Naive thymus-derived CD8-positive, alpha-beta T cell (primary cell): ENCODE data around the gene SBNO2. TPM values are rescaled to one million over a fixed set of nuclear protein-coding genes. Genes with fewer than 3 reads are reported as not detected.

Experiments used
- ATAC-seq, 2 donors: fragments of 150-1000 bp; cut with Tn5 transposase in 1 of 2; sonication (Bioruptor Pico), chemical (Tn5 transposase) in 1 of 2; 1 replicate in 1 of 2; 2 replicates in 1 of 2; pipeline ENCODE4 v1.10.0; 2021; ENCODE audit warnings: mild to moderate bottlenecking in 2 of 2, moderate library complexity in 2 of 2
- POLR2A ChIA-PET: fragments of 350-600 bp; sonication (Branson Sonifier 250); formaldehyde crosslinking; loops from one replicate; lab custom pipeline; 2021; ENCODE audit warnings: antibody characterized with exemption; lab: Charles Lee
- DNase-seq, 10 donors: peaks; one replicate each; pipeline versions ENCODE4 v3.0.0 to v3.0.0-alpha.2; 2020 to 2022
- H3K27ac Mint-ChIP-seq, 10 donors: one replicate each; pipeline ENCODE4 v1.8.0; 2020 to 2022; ENCODE audit warnings: mild to moderate bottlenecking in 10 of 10, mixed read lengths in 10 of 10, moderate library complexity in 4 of 10, inconsistent platforms in 1 of 10
- H3K27me3 Mint-ChIP-seq, 5 donors: one replicate each; pipeline ENCODE4 v1.8.0; 2021 to 2022; ENCODE audit warnings: mixed read lengths in 5 of 5
- H3K36me3 Mint-ChIP-seq, 3 donors: one replicate each; pipeline ENCODE4 v1.8.0; 2020 to 2022; ENCODE audit warnings: mixed read lengths in 3 of 3, mild to moderate bottlenecking in 2 of 3, inconsistent platforms in 1 of 3
- H3K4me1 Mint-ChIP-seq, 4 donors: one replicate each; pipeline ENCODE4 v1.8.0; 2021 to 2022; ENCODE audit warnings: mixed read lengths in 4 of 4
- H3K4me3 Mint-ChIP-seq, 10 donors: one replicate each; pipeline ENCODE4 v1.8.0; 2020 to 2022; ENCODE audit warnings: mild to moderate bottlenecking in 10 of 10, mixed read lengths in 10 of 10, moderate library complexity in 6 of 10, inconsistent platforms in 1 of 10
- H3K9me3 Mint-ChIP-seq, 9 donors: one replicate each; pipeline ENCODE4 v1.8.0; 2020 to 2022; ENCODE audit warnings: mixed read lengths in 9 of 9, mild to moderate bottlenecking in 3 of 9, inconsistent platforms in 1 of 9, moderate library complexity in 1 of 9
- polyA plus RNA-seq, 3 donors: library from polyadenylated mRNA; unstranded; fragments of 300-500 nt; fragmentation: Illumina TruSeq; gene quantifications; one replicate each; pipeline ENCODE4 v1.2.3, GENCODE V29; 2021
- total RNA-seq, 8 experiments: library from RNA in 2 of 8; stranded (reverse) in 2 of 8; gene quantifications; one replicate each; pipeline ENCODE4 v1.2.3 and lab custom pipeline; 2021 to 2026

The SBNO2 gene
- 10 to 100 TPM; 69.7 to 82.4 TPM for total RNA-seq
- 1 to 10 TPM in 2 of 3 donors, under 1 TPM in 1; 0.68 to 2.3 (median 1.0) TPM for polyA plus RNA-seq
- 85.6 to 122 (median 103) reads per million in 6 experiments for total RNA-seq (lab: John Stamatoyannopoulos, UW)

GRCh38 chr19:1173845-1174809 lies at the start of gene SBNO2:
SBNO2 (minus strand) TSS chr19:1174268; CDS start chr19:1154276, 19,992 bp downstream.
- peak within 1 kb of the TSS; percentile 82 to 93 (median 89) for H3K4me3 Mint-ChIP-seq
- H3K27me3 Mint-ChIP-seq: no peaks in the 10 kb centered on the region
- ATAC-seq (peak; percentile 85 to 89), DNase-seq (peak; percentile 75 to 93 (median 90))
- peak within 1 kb of the TSS; percentile 34 to 97 (median 95) for H3K27ac Mint-ChIP-seq
- peaks cover 0 to 6% (median 0%) of the 10 kb centered on the region in 3 donors for H3K36me3 Mint-ChIP-seq
- H3K9me3 Mint-ChIP-seq: no peaks in the 10 kb centered on the region
- POLR2A ChIA-PET: interaction anchor here (0.5 to 2.4 kb wide), 11 partner anchors 18 to 241 kb away, joined by 3 to 8 read pairs (median 4); partner anchors contain the start of genes ARHGAP45, CIRBP and GPX4
- peaks cover 8 to 36% (median 29%) of the 10 kb centered on the region in 4 donors for H3K4me1 Mint-ChIP-seq

- no peak overlapping the region for H3K4me3 Mint-ChIP-seq
- peaks cover 0 to 3% (median 3%) of the 10 kb centered on the region in 3 donors for H3K36me3 Mint-ChIP-seq
- H3K4me1 Mint-ChIP-seq: no peaks in the 10 kb centered on the region
- DNase-seq (peak in 1 of 10 donors; percentile 59), ATAC-seq (peak; percentile 53 to 57)
- POLR2A ChIA-PET: interaction anchor here (1.0 kb wide), 1 partner anchor 15 kb away, joined by 4 read pairs; no protein-coding TSS in a partner anchor
- no peaks in the 10 kb centered on the region for H3K27me3 Mint-ChIP-seq
- H3K27ac Mint-ChIP-seq: peak overlapping the region in 1 of 10 donors; percentile 13
- H3K9me3 Mint-ChIP-seq: no peaks in the 10 kb centered on the region
These were observed 49.2 kb upstream of the SBNO2 start for GRCh38 chr19:1223018-1223855.

DNA sequence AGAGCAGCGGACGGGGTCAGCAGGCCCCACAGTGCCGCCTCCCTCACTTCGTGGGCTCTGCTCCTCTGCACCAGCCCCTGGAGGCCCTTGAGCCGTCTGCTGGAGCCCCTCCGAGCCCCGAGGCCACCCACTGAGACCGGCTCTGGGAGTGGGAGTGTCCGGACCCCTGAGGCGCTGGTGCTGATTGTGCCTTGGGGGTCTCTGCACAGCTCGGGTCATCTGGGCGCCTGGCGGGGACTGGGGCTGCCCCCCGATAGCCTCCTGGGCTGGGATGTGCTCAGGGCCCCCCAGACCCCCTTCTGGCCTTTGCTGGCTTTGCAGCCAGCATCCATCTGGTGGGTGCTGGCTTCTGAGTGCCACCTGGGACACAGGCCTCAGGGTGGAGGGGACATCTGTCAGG lies 48.3 kb upstream of the SBNO2 start:
- Mint-ChIP-seq H3K27me3 (no peaks in the 10 kb centered on the region), H3K36me3 (peaks cover 0 to 3% (median 3%) of the 10 kb centered on the region in 3 donors), H3K4me3 (no peak overlapping the region), H3K27ac (no peak overlapping the region), H3K9me3 (no peaks in the 10 kb centered on the region), H3K4me1 (peaks cover 0 to 3% (median 0%) of the 10 kb centered on the region in 4 donors)
- POLR2A ChIA-PET: no interaction called here
- DNase-seq (peak in 1 of 10 donors; percentile 59), ATAC-seq (no peak)

- Mint-ChIP-seq H3K27ac (no peak overlapping the region), H3K9me3 (no peaks in the 10 kb centered on the region), H3K4me3 (no peak overlapping the region), H3K36me3 (peaks cover 0 to 7% (median 0%) of the 10 kb centered on the region in 3 donors), H3K27me3 (no peaks in the 10 kb centered on the region), H3K4me1 (peaks cover 0 to 5% (median 0%) of the 10 kb centered on the region in 4 donors)
- ATAC-seq (no peak), DNase-seq (no peak)
- POLR2A ChIA-PET: no interaction called here
These were observed 47.8 kb upstream of the SBNO2 start for GRCh38 chr19:1221904-1222255.

GRCh38 chr19:1220976-1221903 lies 47.2 kb upstream of the SBNO2 start:
- Mint-ChIP-seq H3K36me3 (peaks cover 0 to 8% (median 0%) of the 10 kb centered on the region in 3 donors), H3K9me3 (no peaks in the 10 kb centered on the region), H3K27ac (no peak overlapping the region), H3K4me3 (no peak overlapping the region), H3K27me3 (no peaks in the 10 kb centered on the region), H3K4me1 (peaks cover 0 to 8% (median 0%) of the 10 kb centered on the region in 4 donors)
- DNase-seq (no peak), ATAC-seq (no peak)
- POLR2A ChIA-PET: no interaction called here

- no peaks in the 10 kb centered on the region for H3K9me3 Mint-ChIP-seq
- no peak for DNase-seq
- ATAC-seq: no peak
- POLR2A ChIA-PET: no interaction called here
- H3K27me3 Mint-ChIP-seq: no peaks in the 10 kb centered on the region
- H3K4me3 Mint-ChIP-seq: no peak overlapping the region
- H3K27ac Mint-ChIP-seq: no peak overlapping the region
- peaks cover 0 to 12% (median 2%) of the 10 kb centered on the region in 4 donors for H3K4me1 Mint-ChIP-seq
- H3K36me3 Mint-ChIP-seq: peaks cover 0 to 11% (median 0%) of the 10 kb centered on the region in 3 donors
These were observed 46.4 kb upstream of the SBNO2 start for GRCh38 chr19:1220477-1220930.

GRCh38 chr19:1219786-1220476 lies 45.9 kb upstream of the SBNO2 start:
- H3K27ac Mint-ChIP-seq: no peak overlapping the region
- peaks cover 0 to 11% (median 0%) of the 10 kb centered on the region in 3 donors for H3K36me3 Mint-ChIP-seq
- no peaks in the 10 kb centered on the region for H3K27me3 Mint-ChIP-seq
- ATAC-seq (no peak), DNase-seq (peak in 1 of 10 donors; percentile 62)
- no peak overlapping the region for H3K4me3 Mint-ChIP-seq
- POLR2A ChIA-PET: no interaction called here
- peaks cover 0 to 12% (median 2%) of the 10 kb centered on the region in 4 donors for H3K4me1 Mint-ChIP-seq
- H3K9me3 Mint-ChIP-seq: no peaks in the 10 kb centered on the region

DNA sequence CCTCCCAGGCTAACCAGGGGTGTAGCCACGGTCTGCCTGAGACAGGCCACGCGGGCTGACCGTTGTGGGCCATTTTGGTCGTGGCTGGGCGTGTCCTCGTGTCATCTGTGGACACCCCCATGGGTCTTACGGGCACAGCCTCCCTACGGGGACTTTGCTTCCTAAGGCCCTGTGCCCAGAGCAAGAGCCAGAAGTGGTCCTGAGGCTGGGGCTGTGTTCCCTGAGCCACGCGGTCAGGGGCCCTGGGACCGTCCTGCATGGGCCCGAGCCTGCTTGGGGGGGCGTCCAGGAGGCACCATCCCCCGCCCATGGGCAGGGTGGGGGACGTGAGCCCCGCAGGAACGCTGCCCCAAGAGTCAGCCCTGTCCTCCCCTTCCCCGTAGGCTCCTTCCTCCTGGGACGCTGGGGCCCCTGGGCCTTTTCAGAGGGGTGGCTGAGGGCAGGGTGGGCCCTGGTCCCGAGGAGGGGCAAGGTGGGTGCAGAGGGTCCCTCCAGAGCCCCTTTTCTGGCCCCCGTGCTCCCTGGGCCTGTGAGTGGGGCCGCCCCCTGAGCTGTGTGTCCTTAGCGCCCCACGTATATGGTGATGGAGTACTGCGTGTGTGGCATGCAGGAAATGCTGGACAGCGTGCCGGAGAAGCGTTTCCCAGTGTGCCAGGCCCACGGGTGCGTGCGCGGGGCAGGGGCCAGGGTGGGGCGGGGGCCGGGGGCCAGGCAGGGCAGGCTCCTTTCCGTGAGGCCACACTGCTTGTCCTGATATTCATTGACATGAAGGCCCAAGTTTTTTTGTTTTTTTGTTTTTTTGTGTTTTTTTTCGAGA lies 44.9 kb upstream of the SBNO2 start:
- ATAC-seq: no peak
- Mint-ChIP-seq H3K9me3 (no peaks in the 10 kb centered on the region), H3K36me3 (peaks cover 0 to 11% (median 0%) of the 10 kb centered on the region in 3 donors), H3K27me3 (no peaks in the 10 kb centered on the region), H3K27ac (no peak overlapping the region), H3K4me1 (peaks cover 4 to 17% (median 7%) of the 10 kb centered on the region in 4 donors), H3K4me3 (no peak overlapping the region)
- POLR2A ChIA-PET: interaction anchor here (1.0 kb wide), 1 partner anchor 26 kb away, joined by 3 read pairs; no protein-coding TSS in a partner anchor
- no peak for DNase-seq

DNA sequence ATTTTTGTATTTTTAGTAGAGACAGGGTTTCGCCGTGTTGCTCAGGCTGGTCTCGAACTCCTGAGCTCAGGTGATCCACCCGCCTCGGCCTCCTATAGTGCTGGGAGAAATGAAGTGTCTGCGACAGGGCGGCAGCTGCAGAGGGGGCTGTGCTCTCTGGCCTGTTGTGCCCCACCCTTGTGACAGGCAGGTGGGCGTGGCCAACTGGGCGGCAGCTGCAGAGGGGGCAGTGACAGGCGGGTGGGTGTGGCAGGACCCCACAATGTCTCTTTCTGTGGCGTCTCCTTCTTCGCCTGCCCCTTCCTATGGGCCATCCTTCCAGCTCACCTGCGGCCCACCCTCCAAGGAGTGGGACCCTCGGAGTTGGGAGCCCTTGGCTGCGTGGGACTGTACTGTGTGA lies 43.3 kb upstream of the SBNO2 start:
- Mint-ChIP-seq H3K27me3 (no peaks in the 10 kb centered on the region), H3K36me3 (peaks cover 0 to 20% (median 0%) of the 10 kb centered on the region in 3 donors), H3K4me1 (peaks cover 11 to 26% (median 16%) of the 10 kb centered on the region in 4 donors), H3K27ac (peak overlapping the region in 2 of 10 donors; percentile 65 to 76), H3K9me3 (no peaks in the 10 kb centered on the region), H3K4me3 (no peak overlapping the region)
- POLR2A ChIA-PET: interaction anchor here (0.6 to 1.2 kb wide), 4 partner anchors 24 to 254 kb away, joined by 3 to 6 read pairs (median 4); partner anchors contain the start of gene CIRBP
- ATAC-seq (no peak), DNase-seq (no peak)

GRCh38 chr19:1216756-1217155 lies 42.7 kb upstream of the SBNO2 start:
- H3K27ac Mint-ChIP-seq: peak overlapping the region in 3 of 10 donors; percentile 6 to 66 (median 65)
- ATAC-seq (no peak), DNase-seq (no peak)

More at GRCh38 chr19:1216756-1217155, 42.7 kb upstream of the SBNO2 start:
- Mint-ChIP-seq H3K9me3 (no peaks in the 10 kb centered on the region), H3K27me3 (no peaks in the 10 kb centered on the region), H3K4me3 (no peak overlapping the region), H3K36me3 (peaks cover 0 to 22% (median 0%) of the 10 kb centered on the region in 3 donors), H3K4me1 (peaks cover 11 to 27% (median 17%) of the 10 kb centered on the region in 4 donors)
- POLR2A ChIA-PET: interaction anchor here (0.6 kb wide), 1 partner anchor 23 kb away, joined by 4 read pairs; no protein-coding TSS in a partner anchor
